HepG2 (cell line): ENCODE results near the gene CACNA2D3. TPM values are rescaled to one million over a fixed set of nuclear protein-coding genes. Genes with fewer than 3 reads are reported as not detected.

Source experiments
- ATAC-seq: fragments of 200-7000 bp; cut with Tn5 transposase; 3 replicates; pipeline ENCODE4 v1.9.1; 2020; ENCODE audit warnings: mild to moderate bottlenecking, moderate library complexity
- BruUV-seq: library from RNA; stranded (reverse); fragments of 400-500 nt; replicated peaks from 2 replicates; lab custom pipeline; 2021; lab: Mats Ljungman, UMichigan
- CTCF ChIA-PET: fragments of 300-600 bp; formaldehyde crosslinking; extraction: SDS; loops from one replicate; lab custom pipeline; 2021; ENCODE audit warnings: low total read pairs, inconsistent platforms, low intra/inter-chr PET ratio; lab: Yijun Ruan, JAX
- POLR2A ChIA-PET: fragments of 350-600 bp; sonication (Branson Sonifier 250); formaldehyde crosslinking; loops from one replicate; lab custom pipeline; 2020; ENCODE audit warnings: antibody characterized with exemption, inconsistent platforms; lab: Yijun Ruan, JAX
- DNase-seq: peaks from one replicate; pipeline ENCODE4 v3.0.0-alpha.2; 2015; ENCODE audit warnings: low spot score
- FAIRE-seq: peaks from 3 replicates; lab custom pipeline; 2011; peaks lifted over from hg19 to GRCh38; lab: Jason Lieb, UNC
- H2AFZ ChIP-seq: one replicate; pipeline ENCODE4 v1.6.1; 2011; ENCODE audit warnings: low read length, inconsistent platforms
- H3K27ac ChIP-seq: fragments of 300-600 bp; 3 replicates; pipeline ENCODE4 v1.8.0; 2011; ENCODE audit warnings: mixed run types, mild to moderate bottlenecking, mixed read lengths, low read length, inconsistent platforms; ENCODE audit not compliant: insufficient read depth; ENCODE audit errors: extremely low read length
- H3K27me3 ChIP-seq, 2 experiments: fragments of 200-600 bp in 1 of 2; 2 replicates in 1 of 2; 3 replicates in 1 of 2; pipeline versions ENCODE4 v1.6.0 to v1.8.0; 2011; ENCODE audit warnings: low read length in 2 of 2, mild to moderate bottlenecking in 2 of 2, moderate library complexity in 2 of 2, inconsistent platforms in 1 of 2; ENCODE audit not compliant: insufficient read depth in 2 of 2, control insufficient read depth in 1 of 2
- H3K36me3 ChIP-seq, 2 experiments: fragments of 200-600 bp in 1 of 2; replicated peaks in 1 of 2; 2 replicates in 1 of 2; 3 replicates in 1 of 2; pipeline versions ENCODE4 v1.5.1 to v1.8.0; 2011; ENCODE audit warnings: low read length in 2 of 2, inconsistent platforms in 1 of 2; ENCODE audit not compliant: insufficient read depth in 2 of 2, control insufficient read depth in 1 of 2
- H3K4me1 ChIP-seq: 2 replicates; pipeline ENCODE4 v1.5.1; 2012; ENCODE audit warnings: low read length, inconsistent platforms; ENCODE audit not compliant: insufficient read depth
- H3K4me2 ChIP-seq: 2 replicates; pipeline ENCODE4 v1.6.0; 2011; ENCODE audit warnings: low read depth, low read length, inconsistent platforms
- H3K4me3 ChIP-seq, 3 experiments: fragments of 200-600 bp in 1 of 3; sonication (generic), shearing (Covaris generic) in 1 of 3; replicated peaks in 1 of 3; 2 replicates each; pipeline ENCODE4 v1.5.1; 2011 to 2016; ENCODE audit warnings: low read length in 3 of 3, inconsistent platforms in 2 of 3, low read depth in 2 of 3, mild to moderate bottlenecking in 2 of 3, control low read depth in 1 of 3, mixed read lengths in 1 of 3; ENCODE audit not compliant: insufficient read depth in 1 of 3
- H3K79me2 ChIP-seq: one replicate; pipeline ENCODE4 v1.6.1; 2011; ENCODE audit warnings: low read length, inconsistent platforms; ENCODE audit not compliant: insufficient read depth
- H3K9ac ChIP-seq: 2 replicates; pipeline ENCODE4 v1.6.0; 2011; ENCODE audit warnings: mild to moderate bottlenecking, low read depth, low read length, inconsistent platforms; ENCODE audit not compliant: insufficient read depth
- H3K9me3 ChIP-seq: 2 replicates; pipeline ENCODE4 v1.5.1; 2012; ENCODE audit warnings: mild to moderate bottlenecking, low read length
- H4K20me1 ChIP-seq: 2 replicates; pipeline ENCODE4 v1.6.0; 2011; ENCODE audit warnings: inconsistent platforms, mild to moderate bottlenecking, low read length, moderate library complexity; ENCODE audit not compliant: insufficient read depth
- FOXO4 ChIP-seq: sonication (generic); formaldehyde crosslinking; conservative IDR thresholded peaks from 2 replicates; pipeline ENCODE4 v1.8.1; 2023; ENCODE audit warnings: missing genetic modification reagents
- HBP1 ChIP-seq: IDR thresholded peaks from 2 replicates; pipeline ENCODE4 v1.6.1; 2016; ENCODE audit warnings: low read depth, control low read depth
- NCOR1 ChIP-seq: fragments of 200-600 bp; sonication (generic); IDR thresholded peaks from 2 replicates; pipeline ENCODE4 v1.7.0; 2017; ENCODE audit warnings: antibody characterized with exemption, low read length, borderline replicate concordance
- NONO ChIP-seq, 2 experiments: fragments of 450-650 bp in 1 of 2; sonication (generic) in 1 of 2; formaldehyde crosslinking in 1 of 2; IDR thresholded peaks in 1 of 2; conservative IDR thresholded peaks in 1 of 2; 2 replicates each; pipeline versions ENCODE4 v1.6.1 to v1.8.0; 2017 to 2022; ENCODE audit warnings: mild to moderate bottlenecking in 1 of 2, missing genetic modification reagents in 1 of 2, moderate library complexity in 1 of 2
- NR0B2 ChIP-seq: sonication (generic); formaldehyde crosslinking; IDR thresholded peaks from 2 replicates; pipeline ENCODE4 v1.4.0; 2020; ENCODE audit warnings: mild to moderate bottlenecking, missing genetic modification reagents
- SETDB1 ChIP-seq: sonication (generic); formaldehyde crosslinking; IDR thresholded peaks from 2 replicates; pipeline ENCODE4 v1.5.1; 2020; ENCODE audit warnings: missing genetic modification reagents, mild to moderate bottlenecking, borderline replicate concordance
- SRY ChIP-seq: sonication (generic); formaldehyde crosslinking; IDR thresholded peaks from 2 replicates; pipeline ENCODE4 v1.8.0; 2022; ENCODE audit warnings: mild to moderate bottlenecking, missing genetic modification reagents
- TARDBP ChIP-seq: sonication (generic); formaldehyde crosslinking; IDR thresholded peaks from 2 replicates; pipeline ENCODE4 v1.8.0; 2022; ENCODE audit warnings: mild to moderate bottlenecking, missing genetic modification reagents
- TFDP1 ChIP-seq: IDR thresholded peaks from 2 replicates; pipeline ENCODE4 v1.6.1; 2016; ENCODE audit warnings: missing compliant biosample characterization, missing genetic modification reagents, borderline replicate concordance
- THAP11 ChIP-seq: IDR thresholded peaks from 2 replicates; pipeline ENCODE4 v1.6.1; 2016; ENCODE audit warnings: missing biosample characterization, missing genetic modification reagents
- TRIM24 ChIP-seq: sonication (generic); formaldehyde crosslinking; IDR thresholded peaks from 2 replicates; pipeline ENCODE4 v1.8.0; 2022; ENCODE audit warnings: mild to moderate bottlenecking, missing genetic modification reagents
- ZBTB49 ChIP-seq: sonication (generic); formaldehyde crosslinking; IDR thresholded peaks from 2 replicates; pipeline ENCODE4 v1.4.0; 2020; ENCODE audit warnings: missing genetic modification reagents, borderline replicate concordance
- ZIK1 ChIP-seq: sonication (generic); formaldehyde crosslinking; IDR thresholded peaks from 2 replicates; pipeline ENCODE4 v1.5.0; 2020; ENCODE audit warnings: mild to moderate bottlenecking, low read depth, missing genetic modification reagents, borderline replicate concordance
- ZMYM4 ChIP-seq: sonication (generic); formaldehyde crosslinking; IDR thresholded peaks from 2 replicates; pipeline ENCODE4 v1.8.1; 2023; ENCODE audit warnings: mild to moderate bottlenecking, missing genetic modification reagents
- ZNF547 ChIP-seq: sonication (generic); formaldehyde crosslinking; IDR thresholded peaks from 2 replicates; pipeline ENCODE4 v1.5.1; 2020; ENCODE audit warnings: mild to moderate bottlenecking, missing genetic modification reagents
- ZNF564 ChIP-seq: sonication (generic); formaldehyde crosslinking; IDR thresholded peaks from 2 replicates; pipeline ENCODE4 v1.8.1; 2023; ENCODE audit warnings: mild to moderate bottlenecking, missing genetic modification reagents
- ZNF619 ChIP-seq: sonication (generic); formaldehyde crosslinking; IDR thresholded peaks from 2 replicates; pipeline ENCODE4 v1.4.0; 2020; ENCODE audit warnings: mild to moderate bottlenecking, missing genetic modification reagents
- WGBS: methylation state at CpG from one replicate; pipeline ENCODE4 v1.1.6; 2017; ENCODE audit warnings: low lambda C conversion rate; 5-methylcytosine and 5-hydroxymethylcytosine counted together
- in situ Hi-C: cut with HindIII; loops from 2 replicates; pipeline ENCODE4 v1.10.0; 2017; ENCODE audit warnings: low pct_unique_long_range_greater_than_20kb; ENCODE audit not compliant: extremely low pct_ligation_motif_present
- intact Hi-C: fragments of 100-400 bp; cut with micrococcal nuclease; formaldehyde crosslinking; loops from one replicate; pipeline ENCODE4 v1.10.0; 2022; ENCODE audit not compliant: unreplicated experiment
- polyA plus RNA-seq, 8 experiments: library from polyadenylated mRNA; depleted of rRNA in 3 of 8; stranded (reverse) in 7 of 8; unstranded in 1 of 8; fragments of >200 nt; fragmentation: Illumina TruSeq in 4 of 8; extraction: Trizol in 4 of 8; gene quantifications; 2 replicates each; pipeline versions ENCODE4 v1.2.1 to v1.2.3, GENCODE V29; 2011 to 2016; ENCODE audit warnings: low read depth in 4 of 8, missing spikeins in 1 of 8, mixed read lengths in 1 of 8; ENCODE audit not compliant: insufficient read depth in 1 of 8
- total RNA-seq, 5 experiments: library from RNA; depleted of rRNA; stranded (reverse); fragments of >200 nt; fragmentation: Illumina TruSeq; extraction: Trizol; gene quantifications; 2 replicates each; pipeline ENCODE4 v1.2.3, GENCODE V29; 2016; ENCODE audit warnings: low read depth in 1 of 5

CACNA2D3 gene
- total and polyA plus RNA-seq, 2 of the 13 experiments (the other 11 are each of a cell fraction or from before 2014, with no cell fraction given) = not detected

GRCh38 chr3:54528668-54529067 is 406.3 kb downstream of the CACNA2D3 start:
- DNase-seq = no peak
- Histone ChIP-seq H3K9ac (no peak overlapping the region), H3K27ac (no peak overlapping the region), H3K4me2 (no peak overlapping the region), H3K4me3 (no peak overlapping the region), H2AFZ (no peak overlapping the region), H3K79me2 (no peaks in the 10 kb centered on the region), H3K4me1 (no peaks in the 10 kb centered on the region), H4K20me1 (no peaks in the 10 kb centered on the region), H3K27me3 (peaks cover 0 to 4% of the 10 kb centered on the region in 2 experiments; a peak in 1 of 5 replicates), H3K9me3 (no peaks in the 10 kb centered on the region; the same call in 1 of the 2 replicates), H3K36me3 (no peaks in the 10 kb centered on the region)
- no TSS peak for BruUV-seq
- no peak for FAIRE-seq
- no peak for ATAC-seq
- intact Hi-C loops (no loop called here), in situ Hi-C loops (no loop called here)
- CTCF ChIA-PET = no interaction called here
- POLR2A ChIA-PET = no interaction called here
- WGBS = 3% methylated on average over 3 of the region's 3 CpGs
- TF ChIP-seq TARDBP (CRISPR knock-in tag) (no peak), TRIM24 (no peak), NR0B2 (no peak), ZNF564 (CRISPR knock-in tag) (no peak), ZNF547 (CRISPR knock-in tag) (no peak), NONO (IDR thresholded peaks at IDR 0.05) (no peak), NONO (CRISPR knock-in tag; conservative IDR thresholded peaks at IDR 0.05) (no peak), SETDB1 (CRISPR knock-in tag) (no peak), ZNF619 (no peak), ZMYM4 (CRISPR knock-in tag) (no peak), FOXO4 (no peak), NCOR1 (no peak), SRY (no peak), ZBTB49 (CRISPR knock-in tag) (no peak), THAP11 (CRISPR knock-in tag) (no peak), TFDP1 (CRISPR knock-in tag) (no peak), HBP1 (CRISPR knock-in tag) (no peak), ZIK1 (no peak)
